ENCODE data around the gene ST6GALNAC4. TPM values are rescaled to one million over a fixed set of nuclear protein-coding genes. Genes with fewer than 3 reads are reported as not detected.

ST6GALNAC4 gene
- polyA plus RNA-seq, 1 of the 3 experiments (the other 2 are of a cell fraction), result 30.2 TPM

DNA sequence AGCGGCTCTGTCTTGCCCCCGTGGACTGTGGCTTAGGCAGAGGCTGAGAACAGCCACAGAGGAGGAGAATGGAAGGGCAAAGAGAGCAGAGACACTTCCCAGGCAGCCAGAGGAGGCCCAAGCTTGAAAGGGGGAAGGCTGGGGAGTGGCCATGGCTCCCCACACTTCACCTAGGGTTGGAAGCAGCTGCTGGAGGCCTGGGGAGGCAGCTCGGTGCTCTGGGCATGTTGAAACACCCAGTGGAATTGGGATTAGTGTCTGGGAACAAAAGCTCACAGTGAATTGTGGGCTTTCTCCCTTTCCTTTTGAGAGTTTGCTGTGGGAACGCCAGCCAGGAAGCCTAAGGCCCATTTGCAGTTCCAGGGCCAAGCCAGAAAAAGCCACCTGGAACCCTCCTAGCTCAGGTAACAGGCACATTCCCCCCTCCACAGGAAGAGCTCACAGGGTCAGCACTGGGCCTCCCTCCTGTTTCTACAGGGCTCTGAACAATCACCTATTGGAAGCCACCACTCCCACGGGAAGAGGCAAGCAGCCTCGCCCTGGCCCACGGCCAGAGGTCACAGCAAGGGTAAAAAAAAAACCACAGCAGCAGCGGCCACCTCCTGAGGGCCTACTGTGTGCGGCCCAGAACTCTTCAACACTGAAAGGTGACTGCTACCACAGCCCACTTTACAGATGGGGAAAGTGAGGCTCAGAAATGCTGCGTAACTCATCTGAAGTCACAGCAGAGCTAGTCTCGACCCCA is 43.7 kb upstream of the ST6GALNAC4 start:
- POLR2A ChIA-PET, result no interaction called here
- no peaks in the 10 kb centered on the region for H3K36me3 ChIP-seq (replicated peaks in 1 of 2; ENCODE audit: control insufficient read depth in 1 of 2, insufficient read depth in 2 of 2, low read length in 1 of 2)
- H3K4me3 ChIP-seq (ENCODE audit: low read depth in 2 of 2, low read length in 1 of 2), result no peak overlapping the region
- H4K20me1 ChIP-seq (ENCODE audit: insufficient read depth), result peaks cover 15% of the 10 kb centered on the region
- 84% methylated on average over 8 of the region's 11 CpGs for WGBS (ENCODE audit: low lambda C conversion rate)
- H3K4me1 ChIP-seq (ENCODE audit: control insufficient read depth in 1 of 2, insufficient read depth in 2 of 2, low read depth in 1 of 2, low read length in 1 of 2), result peaks cover 31 to 56% of the 10 kb centered on the region in 2 experiments
- no peak for DNase-seq
- H3K27ac ChIP-seq (ENCODE audit: low read depth in 2 of 2, low read length in 1 of 2), result peak overlapping the region in 1 of 2 experiments; percentile 58; a peak in 2 of 4 replicates
- H3K79me2 ChIP-seq (ENCODE audit: insufficient read depth), result peaks cover 75% of the 10 kb centered on the region
- CTCF ChIA-PET, result interaction anchor here (0.9 to 6.2 kb wide), 7 partner anchors 8 to 86 kb away, joined by 3 to 55 read pairs (median 5); no protein-coding TSS in a partner anchor
- H3F3A ChIP-seq (replicated peaks; ENCODE audit: insufficient read depth), result peaks cover 5% of the 10 kb centered on the region
- H3K9ac ChIP-seq, result no peak overlapping the region
- H3K9me2 ChIP-seq, result no peaks in the 10 kb centered on the region
- no peak overlapping the region for H2AFZ ChIP-seq (ENCODE audit: low read depth)
- no peaks in the 10 kb centered on the region for H3K9me3 ChIP-seq
- H3K4me2 ChIP-seq, result no peak overlapping the region
- no peaks in the 10 kb centered on the region for H3K27me3 ChIP-seq (ENCODE audit: insufficient read depth)
- TF ChIP-seq, protein P1, sequence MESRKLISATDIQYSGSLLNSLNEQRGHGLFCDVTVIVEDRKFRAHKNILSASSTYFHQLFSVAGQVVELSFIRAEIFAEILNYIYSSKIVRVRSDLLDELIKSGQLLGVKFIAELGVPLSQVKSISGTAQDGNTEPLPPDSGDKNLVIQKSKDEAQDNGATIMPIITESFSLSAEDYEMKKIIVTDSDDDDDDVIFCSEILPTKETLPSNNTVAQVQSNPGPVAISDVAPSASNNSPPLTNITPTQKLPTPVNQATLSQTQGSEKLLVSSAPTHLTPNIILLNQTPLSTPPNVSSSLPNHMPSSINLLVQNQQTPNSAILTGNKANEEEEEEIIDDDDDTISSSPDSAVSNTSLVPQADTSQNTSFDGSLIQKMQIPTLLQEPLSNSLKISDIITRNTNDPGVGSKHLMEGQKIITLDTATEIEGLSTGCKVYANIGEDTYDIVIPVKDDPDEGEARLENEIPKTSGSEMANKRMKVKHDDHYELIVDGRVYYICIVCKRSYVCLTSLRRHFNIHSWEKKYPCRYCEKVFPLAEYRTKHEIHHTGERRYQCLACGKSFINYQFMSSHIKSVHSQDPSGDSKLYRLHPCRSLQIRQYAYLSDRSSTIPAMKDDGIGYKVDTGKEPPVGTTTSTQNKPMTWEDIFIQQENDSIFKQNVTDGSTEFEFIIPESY (IDR thresholded peaks at IDR 0.05; ENCODE audit: borderline replicate concordance, low read depth), result no peak
- no peak for TF ChIP-seq FOSL2 (IDR thresholded peaks at IDR 0.05; ENCODE audit: borderline replicate concordance, low read depth)
- TF ChIP-seq RCOR1 (IDR thresholded peaks at IDR 0.05; ENCODE audit: low read length), result no peak
- TF ChIP-seq JUND (IDR thresholded peaks at IDR 0.05), result no peak
- TF ChIP-seq ELF1 (IDR thresholded peaks at IDR 0.05), result no peak
- TF ChIP-seq RXRA (IDR thresholded peaks at IDR 0.05; ENCODE audit: borderline replicate concordance, low read depth), result no peak
- TF ChIP-seq, protein P2, sequence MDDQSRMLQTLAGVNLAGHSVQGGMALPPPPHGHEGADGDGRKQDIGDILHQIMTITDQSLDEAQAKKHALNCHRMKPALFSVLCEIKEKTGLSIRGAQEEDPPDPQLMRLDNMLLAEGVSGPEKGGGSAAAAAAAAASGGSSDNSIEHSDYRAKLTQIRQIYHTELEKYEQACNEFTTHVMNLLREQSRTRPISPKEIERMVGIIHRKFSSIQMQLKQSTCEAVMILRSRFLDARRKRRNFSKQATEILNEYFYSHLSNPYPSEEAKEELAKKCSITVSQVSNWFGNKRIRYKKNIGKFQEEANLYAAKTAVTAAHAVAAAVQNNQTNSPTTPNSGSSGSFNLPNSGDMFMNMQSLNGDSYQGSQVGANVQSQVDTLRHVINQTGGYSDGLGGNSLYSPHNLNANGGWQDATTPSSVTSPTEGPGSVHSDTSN (IDR thresholded peaks at IDR 0.05), result no peak
- no peak for TF ChIP-seq TCF12 (IDR thresholded peaks at IDR 0.05)

DNA sequence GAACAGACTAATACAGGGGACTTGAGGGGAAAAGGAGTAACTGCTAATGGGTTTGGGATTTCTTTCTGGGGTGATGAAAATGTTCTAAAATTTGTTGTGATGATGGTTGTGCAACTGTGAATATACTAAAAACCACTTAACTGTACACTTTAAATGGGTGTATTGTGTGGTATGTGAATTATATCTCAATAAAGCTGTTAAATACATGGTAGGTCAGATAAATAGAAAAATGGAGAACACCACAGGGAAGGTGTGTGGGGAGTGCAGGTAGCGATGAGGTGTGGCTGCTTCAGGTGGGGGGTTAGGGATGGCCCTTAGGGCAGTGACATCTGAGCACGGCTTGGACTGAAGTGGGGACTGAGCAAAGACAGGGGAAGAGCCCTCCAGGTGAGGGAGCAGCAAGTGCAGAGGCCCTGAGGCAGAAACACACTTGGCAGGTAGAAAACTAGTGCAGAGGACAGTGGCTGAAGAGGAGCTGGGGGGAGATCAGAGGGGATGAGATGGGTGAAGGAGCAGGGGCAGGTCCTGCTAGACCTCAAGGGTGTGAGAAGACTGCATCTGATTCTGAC is 43.1 kb upstream of the ST6GALNAC4 start:
- TF ChIP-seq FOXM1 (IDR thresholded peaks at IDR 0.05; ENCODE audit: low read depth) (no peak), MXI1 (IDR thresholded peaks at IDR 0.05; ENCODE audit: low read depth, low read length) (no peak), EP300 (IDR thresholded peaks at IDR 0.05; ENCODE audit: borderline replicate concordance in 1 of 2, low read depth in 1 of 2, low read length in 1 of 2) (no peak), NRF1 (IDR thresholded peaks at IDR 0.05; ENCODE audit: low read depth, low read length) (no peak)
- TF ChIP-seq, protein P2 (IDR thresholded peaks at IDR 0.05), result no peak
- TF ChIP-seq, protein P3, sequence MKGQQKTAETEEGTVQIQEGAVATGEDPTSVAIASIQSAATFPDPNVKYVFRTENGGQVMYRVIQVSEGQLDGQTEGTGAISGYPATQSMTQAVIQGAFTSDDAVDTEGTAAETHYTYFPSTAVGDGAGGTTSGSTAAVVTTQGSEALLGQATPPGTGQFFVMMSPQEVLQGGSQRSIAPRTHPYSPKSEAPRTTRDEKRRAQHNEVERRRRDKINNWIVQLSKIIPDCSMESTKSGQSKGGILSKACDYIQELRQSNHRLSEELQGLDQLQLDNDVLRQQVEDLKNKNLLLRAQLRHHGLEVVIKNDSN (IDR thresholded peaks at IDR 0.05; ENCODE audit: borderline replicate concordance, low read depth), result no peak
- TF ChIP-seq, protein P4, sequence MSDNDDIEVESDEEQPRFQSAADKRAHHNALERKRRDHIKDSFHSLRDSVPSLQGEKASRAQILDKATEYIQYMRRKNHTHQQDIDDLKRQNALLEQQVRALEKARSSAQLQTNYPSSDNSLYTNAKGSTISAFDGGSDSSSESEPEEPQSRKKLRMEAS (IDR thresholded peaks at IDR 0.05; ENCODE audit: low read depth), result no peak
- WGBS (ENCODE audit: low lambda C conversion rate), result 95% methylated on average over 2 of the region's 2 CpGs
- H3K4me2 ChIP-seq, result no peak overlapping the region
- no peaks in the 10 kb centered on the region for H3K27me3 ChIP-seq (ENCODE audit: insufficient read depth)
- no peak overlapping the region for H2AFZ ChIP-seq (ENCODE audit: low read depth)
- no peaks in the 10 kb centered on the region for H3K9me2 ChIP-seq
- peaks cover 21% of the 10 kb centered on the region for H4K20me1 ChIP-seq (ENCODE audit: insufficient read depth)
- ChIA-PET CTCF (interaction anchor here (0.9 to 6.2 kb wide), 5 partner anchors 8 to 86 kb away, joined by 3 to 55 read pairs (median 11); no protein-coding TSS in a partner anchor), POLR2A (no interaction called here)
- no peak overlapping the region for H3K9ac ChIP-seq
- peaks cover 5% of the 10 kb centered on the region for H3F3A ChIP-seq (replicated peaks; ENCODE audit: insufficient read depth)
- H3K4me3 ChIP-seq (ENCODE audit: low read depth in 2 of 2, low read length in 1 of 2), result no peak overlapping the region
- H3K79me2 ChIP-seq (ENCODE audit: insufficient read depth), result peaks cover 77% of the 10 kb centered on the region
- H3K4me1 ChIP-seq (ENCODE audit: control insufficient read depth in 1 of 2, insufficient read depth in 2 of 2, low read depth in 1 of 2, low read length in 1 of 2), result peaks cover 26 to 57% of the 10 kb centered on the region in 2 experiments
- no peaks in the 10 kb centered on the region for H3K36me3 ChIP-seq (replicated peaks in 1 of 2; ENCODE audit: control insufficient read depth in 1 of 2, insufficient read depth in 2 of 2, low read length in 1 of 2)
- H3K27ac ChIP-seq (ENCODE audit: low read depth in 2 of 2, low read length in 1 of 2), result peak overlapping the region in 1 of 2 experiments; percentile 58; a peak in 1 of 4 replicates
- DNase-seq, result no peak
- no peaks in the 10 kb centered on the region for H3K9me3 ChIP-seq
